Small intestine (tissue), 7 donors: Measurements from ENCODE around the gene ABCA7. TPM values are rescaled to one million over a fixed set of nuclear protein-coding genes. Genes with fewer than 3 reads are reported as not detected.

ENCODE experiments used
- DNase-seq, 2 donors: peaks; one replicate each; pipeline versions ENCODE4 v3.0.0 to v3.0.0-alpha.2; 2013
- FAIRE-seq: peaks from 2 replicates; lab custom pipeline; 2012; peaks lifted over from hg19 to GRCh38; lab: Jason Lieb, UNC
- H3K27ac ChIP-seq, 3 donors: one replicate each; pipeline ENCODE4 v1.5.1; 2013; ENCODE audit warnings: low read length in 2 of 3, mild to moderate bottlenecking in 2 of 3, control low read depth in 1 of 3, inconsistent platforms in 1 of 3, low read depth in 1 of 3, moderate library complexity in 1 of 3
- H3K27me3 ChIP-seq, 3 donors: one replicate each; pipeline ENCODE4 v1.6.1; 2013; ENCODE audit warnings: low read length in 3 of 3, inconsistent platforms in 1 of 3; ENCODE audit not compliant: control insufficient read depth in 3 of 3, insufficient read depth in 3 of 3
- H3K36me3 ChIP-seq, 3 donors: one replicate each; pipeline ENCODE4 v1.6.1; 2013; ENCODE audit warnings: low read length in 3 of 3, inconsistent platforms in 1 of 3, low read depth in 1 of 3, mild to moderate bottlenecking in 1 of 3, moderate library complexity in 1 of 3; ENCODE audit not compliant: control insufficient read depth in 3 of 3, insufficient read depth in 2 of 3
- H3K4me1 ChIP-seq, 3 donors: one replicate each; pipeline ENCODE4 v1.6.1; 2013; ENCODE audit warnings: low read length in 2 of 3, inconsistent platforms in 1 of 3, low read depth in 1 of 3, mild to moderate bottlenecking in 1 of 3, moderate library complexity in 1 of 3; ENCODE audit not compliant: control insufficient read depth in 3 of 3, insufficient read depth in 2 of 3
- H3K4me3 ChIP-seq, 3 donors: one replicate each; pipeline ENCODE4 v1.5.1; 2013; ENCODE audit warnings: low read length in 3 of 3, control low read depth in 1 of 3, inconsistent platforms in 1 of 3, low read depth in 1 of 3, mild to moderate bottlenecking in 1 of 3, moderate library complexity in 1 of 3
- H3K9me3 ChIP-seq, 2 donors: one replicate each; pipeline ENCODE4 v1.6.1; 2013; ENCODE audit warnings: low read depth in 1 of 2, low read length in 1 of 2; ENCODE audit not compliant: control insufficient read depth in 2 of 2, insufficient read depth in 1 of 2
- WGBS, 3 donors: extraction: QIAGEN DNeasy Blood & Tissue Kit; methylation state at CpG; one replicate each; pipeline ENCODE4 v1.1.7; 2013; 5-methylcytosine and 5-hydroxymethylcytosine counted together
- polyA plus RNA-seq, 4 donors: library from polyadenylated mRNA; stranded (reverse) in 3 of 4; unstranded in 1 of 4; fragments of 200-250 nt in 3 of 4; fragments of 120-200 nt in 1 of 4; gene quantifications; one replicate each; pipeline versions ENCODE4 v1.2.1 to v1.2.3, GENCODE V29; 2013
- donor health status: healthy with polysubstance abuse.
- donor health status: control.
- donor health status: control.
- donor health status: Bipolar disorder and iron deficiency.
- donor health status: healthy.

ABCA7 gene
- polyA plus RNA-seq, 4 donors: 3.1 to 60.3 (median 20.2) TPM

GRCh38 chr19:1038978-1039645, 795 bp upstream of the ABCA7 start:
- DNase-seq: no peak
- no peak for FAIRE-seq
- H3K4me3 ChIP-seq: no peak overlapping the region
- H3K36me3 ChIP-seq: peaks cover 0 to 30% (median 0%) of the 10 kb centered on the region in 3 donors
- H3K27me3 ChIP-seq: no peaks in the 10 kb centered on the region
- H3K4me1 ChIP-seq: peaks cover 0 to 25% (median 8%) of the 10 kb centered on the region in 3 donors
- WGBS, 3 donors: 61 to 63% (median 63%) methylated on average over 22 of the region's 22 CpGs
- peak overlapping the region in 1 of 3 donors; percentile 26 for H3K27ac ChIP-seq
- no peaks in the 10 kb centered on the region for H3K9me3 ChIP-seq

- no peaks in the 10 kb centered on the region for H3K9me3 ChIP-seq
- WGBS, 3 donors: 1 to 2% (median 2%) methylated on average over 27 of the region's 27 CpGs
- H3K4me1 ChIP-seq: peaks cover 0 to 25% (median 8%) of the 10 kb centered on the region in 3 donors
- peak; percentile 89 to 94 for DNase-seq
- H3K4me3 ChIP-seq: peak overlapping the region; percentile 22 to 62 (median 43)
- peak overlapping the region in 2 of 3 donors; percentile 15 to 47 for H3K27ac ChIP-seq
- FAIRE-seq: no peak
- peaks cover 0 to 32% (median 0%) of the 10 kb centered on the region in 3 donors for H3K36me3 ChIP-seq
- no peaks in the 10 kb centered on the region for H3K27me3 ChIP-seq
These were observed 767 bp downstream of the ABCA7 start for GRCh38 chr19:1040476-1041271.

GRCh38 chr19:1041272-1041834, 1.4 kb downstream of the ABCA7 start:
- Histone ChIP-seq H3K9me3 (no peaks in the 10 kb centered on the region), H3K27ac (no peak overlapping the region), H3K4me3 (peak overlapping the region in 1 of 3 donors; percentile 6), H3K36me3 (peaks cover 0 to 25% (median 0%) of the 10 kb centered on the region in 3 donors), H3K27me3 (no peaks in the 10 kb centered on the region), H3K4me1 (peaks cover 0 to 25% (median 8%) of the 10 kb centered on the region in 3 donors)
- 12 to 30% (median 25%) methylated on average over 25 to 26 of the region's 26 CpGs for WGBS, 3 donors
- DNase-seq: no peak
- no peak for FAIRE-seq

GRCh38 chr19:1041835-1042685, 2.2 kb downstream of the ABCA7 start:
- no peak for FAIRE-seq
- H3K27ac ChIP-seq: peak overlapping the region in 1 of 3 donors; percentile 38
- H3K9me3 ChIP-seq: no peaks in the 10 kb centered on the region
- peaks cover 0 to 20% (median 0%) of the 10 kb centered on the region in 3 donors for H3K36me3 ChIP-seq
- 27 to 65% (median 34%) methylated on average over 28 to 43 of the region's 43 CpGs for WGBS, 3 donors
- H3K27me3 ChIP-seq: no peaks in the 10 kb centered on the region
- H3K4me1 ChIP-seq: peaks cover 0 to 25% (median 8%) of the 10 kb centered on the region in 3 donors
- peak in 1 of 2 donors; percentile 84 for DNase-seq
- H3K4me3 ChIP-seq: peak overlapping the region in 1 of 3 donors; percentile 22

- 27 to 60% (median 44%) methylated on average over 20 to 23 of the region's 23 CpGs for WGBS, 3 donors
- DNase-seq: no peak
- H3K36me3 ChIP-seq: peaks cover 0 to 14% (median 0%) of the 10 kb centered on the region in 3 donors
- no peak for FAIRE-seq
- no peak overlapping the region for H3K4me3 ChIP-seq
- H3K27me3 ChIP-seq: no peaks in the 10 kb centered on the region
- no peaks in the 10 kb centered on the region for H3K9me3 ChIP-seq
- peaks cover 0 to 24% (median 8%) of the 10 kb centered on the region in 3 donors for H3K4me1 ChIP-seq
- H3K27ac ChIP-seq: no peak overlapping the region
These were observed 3.0 kb downstream of the ABCA7 start for GRCh38 chr19:1042689-1043511.

- Histone ChIP-seq H3K27me3 (no peaks in the 10 kb centered on the region), H3K4me1 (peaks cover 0 to 10% (median 8%) of the 10 kb centered on the region in 3 donors), H3K4me3 (no peak overlapping the region), H3K9me3 (no peaks in the 10 kb centered on the region), H3K36me3 (peaks cover 0 to 3% (median 0%) of the 10 kb centered on the region in 3 donors), H3K27ac (no peak overlapping the region)
- FAIRE-seq: no peak
- DNase-seq: peak in 1 of 2 donors; percentile 59
- WGBS, 3 donors: 40 to 67% (median 54%) methylated on average over 10 of the region's 10 CpGs
These were observed 5.3 kb downstream of the ABCA7 start for GRCh38 chr19:1045247-1045603.

- peaks cover 0 to 3% (median 0%) of the 10 kb centered on the region in 3 donors for H3K36me3 ChIP-seq
- H3K4me1 ChIP-seq: peaks cover 0 to 3% (median 2%) of the 10 kb centered on the region in 3 donors
- FAIRE-seq (no peak), DNase-seq (no peak)
- peaks cover 0 to 4% of the 10 kb centered on the region in 2 donors for H3K9me3 ChIP-seq
- H3K4me3 ChIP-seq: no peak overlapping the region
- H3K27ac ChIP-seq: no peak overlapping the region
- 67 to 86% (median 77%) methylated on average over 26 to 33 of the region's 33 CpGs for WGBS, 3 donors
- no peaks in the 10 kb centered on the region for H3K27me3 ChIP-seq
These were observed 6.3 kb downstream of the ABCA7 start for GRCh38 chr19:1046117-1046626.
